ENCODE measurements around the gene RGP1.
A peak's percentile ranks its signal among the peaks of the same experiment; 100 is the strongest.

Gene RGP1

GRCh38 chr9:35771943-35772342 lies 22.9 kb downstream of the RGP1 start:
- no peak for DNase-seq (ENCODE audit: low spot score)

- DNase-seq (ENCODE audit: low spot score): no peak
These were observed 26.0 kb downstream of the RGP1 start for GRCh38 chr9:35774907-35775635.

GRCh38 chr9:35776018-35776417 lies 26.9 kb downstream of the RGP1 start:
- DNase-seq (ENCODE audit: low spot score): no peak

GRCh38 chr9:35778496-35778895 lies 29.4 kb downstream of the RGP1 start:
- DNase-seq (ENCODE audit: low spot score): no peak

GRCh38 chr9:35781066-35781465 lies 32.0 kb downstream of the RGP1 start:
- no peak for DNase-seq (ENCODE audit: low spot score)

GRCh38 chr9:35783418-35783817 lies 34.3 kb downstream of the RGP1 start:
- no peak for DNase-seq (ENCODE audit: low spot score)

GRCh38 chr9:35789541-35789940 lies 40.5 kb downstream of the RGP1 start:
- no peak for DNase-seq (ENCODE audit: low spot score)

- no peak for DNase-seq (ENCODE audit: low spot score)
These were observed 40.9 kb downstream of the RGP1 start for GRCh38 chr9:35790025-35790384.

- peak; percentile 81 for DNase-seq (ENCODE audit: low spot score)
These were observed 41.6 kb downstream of the RGP1 start for GRCh38 chr9:35790385-35791296.

- no peak for DNase-seq (ENCODE audit: low spot score)
These were observed 42.3 kb downstream of the RGP1 start, which contains the start of gene NPR2 for GRCh38 chr9:35791297-35791921. NPR2 (plus strand) TSS chr9:35791591; CDS start chr9:35792409, 818 bp downstream.

- no peak for DNase-seq (ENCODE audit: low spot score)
These were observed 43.1 kb downstream of the RGP1 start for GRCh38 chr9:35792024-35792813.

GRCh38 chr9:35792826-35793225 lies 43.7 kb downstream of the RGP1 start:
- no peak for DNase-seq (ENCODE audit: low spot score)

GRCh38 chr9:35793461-35793860 lies 44.4 kb downstream of the RGP1 start:
- DNase-seq (ENCODE audit: low spot score): no peak

- no peak for DNase-seq (ENCODE audit: low spot score)
These were observed 46.6 kb downstream of the RGP1 start for GRCh38 chr9:35795695-35796094.

- no peak for DNase-seq (ENCODE audit: low spot score)
These were observed 48.4 kb downstream of the RGP1 start for GRCh38 chr9:35797311-35798109.

- DNase-seq (ENCODE audit: low spot score): no peak
These were observed 49.7 kb downstream of the RGP1 start for GRCh38 chr9:35798658-35799374.

GRCh38 chr9:35800530-35800929 lies 51.4 kb downstream of the RGP1 start:
- no peak for DNase-seq (ENCODE audit: low spot score)

- no peak for DNase-seq (ENCODE audit: low spot score)
These were observed 52.4 kb downstream of the RGP1 start for GRCh38 chr9:35801328-35802128.

- DNase-seq (ENCODE audit: low spot score): no peak
These were observed 57.0 kb downstream of the RGP1 start for GRCh38 chr9:35806101-35806500.
